Measurements from ENCODE around the gene LAMA4. TPM values are rescaled to one million over a fixed set of nuclear protein-coding genes. Genes with fewer than 3 reads are reported as not detected.

Gene LAMA4
- total and polyA plus RNA-seq, 2 of the 13 experiments (the other 11 are each of a cell fraction or from before 2014, with no cell fraction given) = not detected

DNA sequence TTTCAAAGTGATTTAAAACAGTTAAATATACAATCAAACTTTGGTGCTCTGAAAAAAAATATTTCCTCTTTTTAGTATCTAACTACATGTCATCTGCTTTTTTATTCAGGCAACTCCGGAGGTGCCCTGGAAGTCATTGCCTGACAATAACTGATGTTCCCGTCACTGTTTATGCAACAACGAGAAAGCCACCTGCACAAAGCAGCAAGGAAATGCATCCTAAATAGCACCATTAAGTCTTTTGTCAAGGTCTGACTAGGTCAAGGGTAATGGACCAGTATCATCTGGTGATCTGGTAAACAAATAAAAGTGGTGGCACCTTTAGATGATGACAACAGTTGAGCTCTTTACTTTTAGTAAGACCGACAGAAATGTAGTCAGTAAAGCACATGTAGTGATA lies 153.8 kb downstream of the LAMA4 start:
- no peaks in the 10 kb centered on the region for H3K79me2 ChIP-seq (ENCODE audit: insufficient read depth, low read length)
- H2AFZ ChIP-seq (ENCODE audit: low read length) = no peak overlapping the region
- POLR2A ChIA-PET = no interaction called here
- H3K36me3 ChIP-seq (replicated peaks in 1 of 2; ENCODE audit: control insufficient read depth in 1 of 2, insufficient read depth in 2 of 2, low read length in 2 of 2) = no peaks in the 10 kb centered on the region
- ATAC-seq (no peak), FAIRE-seq (no peak), DNase-seq (ENCODE audit: low spot score) (no peak)
- in situ Hi-C loops (cut with HindIII; ENCODE audit: extremely low pct_ligation_motif_present, low pct_unique_long_range_greater_than_20kb) (no loop called here), intact Hi-C loops (cut with micrococcal nuclease; ENCODE audit: unreplicated experiment) (no loop called here)
- BruUV-seq (replicated peaks) = no TSS peak
- H3K4me3 ChIP-seq (replicated peaks in 1 of 3; ENCODE audit: insufficient read depth in 1 of 3, low read depth in 2 of 3, low read length in 3 of 3) = no peak overlapping the region
- WGBS (ENCODE audit: low lambda C conversion rate) = 94% methylated on average over 4 of the region's 4 CpGs
- H3K9ac ChIP-seq (ENCODE audit: insufficient read depth, low read depth, low read length) = no peak overlapping the region
- H4K20me1 ChIP-seq (ENCODE audit: insufficient read depth, low read length) = no peaks in the 10 kb centered on the region; the same call in 1 of the 2 replicates
- H3K27me3 ChIP-seq (ENCODE audit: control insufficient read depth in 1 of 2, insufficient read depth in 2 of 2, low read length in 2 of 2) = no peaks in the 10 kb centered on the region
- CTCF ChIA-PET (ENCODE audit: low intra/inter-chr PET ratio, low total read pairs) = no interaction called here
- no peak overlapping the region for H3K4me2 ChIP-seq (ENCODE audit: low read depth, low read length)
- H3K9me3 ChIP-seq (ENCODE audit: low read length) = no peaks in the 10 kb centered on the region
- H3K27ac ChIP-seq (ENCODE audit: extremely low read length, insufficient read depth, low read length) = no peak overlapping the region
- TF ChIP-seq EEA1 (CRISPR knock-in tag; IDR thresholded peaks at IDR 0.05; ENCODE audit: borderline replicate concordance) (no peak), ZNF451 (CRISPR knock-in tag; IDR thresholded peaks at IDR 0.05) (no peak), ZNF326 (CRISPR knock-in tag; IDR thresholded peaks at IDR 0.05; ENCODE audit: borderline replicate concordance) (no peak), DNMT1 (CRISPR knock-in tag; IDR thresholded peaks at IDR 0.05) (no peak), POLR2A (IDR thresholded peaks at IDR 0.05; ENCODE audit: insufficient read depth in 1 of 2, low read depth in 2 of 2, low read length in 2 of 2) (no peak), SMAD3 (CRISPR knock-in tag; IDR thresholded peaks at IDR 0.05) (no peak), ZKSCAN5 (CRISPR knock-in tag; IDR thresholded peaks at IDR 0.05) (no peak), ZNF619 (CRISPR knock-in tag; IDR thresholded peaks at IDR 0.05) (no peak), SMC3 (IDR thresholded peaks at IDR 0.05; ENCODE audit: low read length) (no peak), CREB1 (IDR thresholded peaks at IDR 0.05) (no peak), CREB1 (CRISPR knock-in tag; IDR thresholded peaks at IDR 0.05) (no peak), ZNF780A (CRISPR knock-in tag; IDR thresholded peaks at IDR 0.05) (no peak)
- TF ChIP-seq, protein P1, sequence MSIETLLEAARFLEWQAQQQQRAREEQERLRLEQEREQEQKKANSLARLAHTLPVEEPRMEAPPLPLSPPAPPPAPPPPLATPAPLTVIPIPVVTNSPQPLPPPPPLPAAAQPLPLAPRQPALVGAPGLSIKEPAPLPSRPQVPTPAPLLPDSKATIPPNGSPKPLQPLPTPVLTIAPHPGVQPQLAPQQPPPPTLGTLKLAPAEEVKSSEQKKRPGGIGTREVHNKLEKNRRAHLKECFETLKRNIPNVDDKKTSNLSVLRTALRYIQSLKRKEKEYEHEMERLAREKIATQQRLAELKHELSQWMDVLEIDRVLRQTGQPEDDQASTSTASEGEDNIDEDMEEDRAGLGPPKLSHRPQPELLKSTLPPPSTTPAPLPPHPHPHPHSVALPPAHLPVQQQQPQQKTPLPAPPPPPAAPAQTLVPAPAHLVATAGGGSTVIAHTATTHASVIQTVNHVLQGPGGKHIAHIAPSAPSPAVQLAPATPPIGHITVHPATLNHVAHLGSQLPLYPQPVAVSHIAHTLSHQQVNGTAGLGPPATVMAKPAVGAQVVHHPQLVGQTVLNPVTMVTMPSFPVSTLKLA (IDR thresholded peaks at IDR 0.05) = no peak
- TF ChIP-seq, protein P2, sequence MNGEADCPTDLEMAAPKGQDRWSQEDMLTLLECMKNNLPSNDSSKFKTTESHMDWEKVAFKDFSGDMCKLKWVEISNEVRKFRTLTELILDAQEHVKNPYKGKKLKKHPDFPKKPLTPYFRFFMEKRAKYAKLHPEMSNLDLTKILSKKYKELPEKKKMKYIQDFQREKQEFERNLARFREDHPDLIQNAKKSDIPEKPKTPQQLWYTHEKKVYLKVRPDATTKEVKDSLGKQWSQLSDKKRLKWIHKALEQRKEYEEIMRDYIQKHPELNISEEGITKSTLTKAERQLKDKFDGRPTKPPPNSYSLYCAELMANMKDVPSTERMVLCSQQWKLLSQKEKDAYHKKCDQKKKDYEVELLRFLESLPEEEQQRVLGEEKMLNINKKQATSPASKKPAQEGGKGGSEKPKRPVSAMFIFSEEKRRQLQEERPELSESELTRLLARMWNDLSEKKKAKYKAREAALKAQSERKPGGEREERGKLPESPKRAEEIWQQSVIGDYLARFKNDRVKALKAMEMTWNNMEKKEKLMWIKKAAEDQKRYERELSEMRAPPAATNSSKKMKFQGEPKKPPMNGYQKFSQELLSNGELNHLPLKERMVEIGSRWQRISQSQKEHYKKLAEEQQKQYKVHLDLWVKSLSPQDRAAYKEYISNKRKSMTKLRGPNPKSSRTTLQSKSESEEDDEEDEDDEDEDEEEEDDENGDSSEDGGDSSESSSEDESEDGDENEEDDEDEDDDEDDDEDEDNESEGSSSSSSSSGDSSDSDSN (CRISPR knock-in tag; IDR thresholded peaks at IDR 0.05) = no peak
- no peaks in the 10 kb centered on the region for H3K4me1 ChIP-seq (ENCODE audit: insufficient read depth, low read length)
